Esophagus squamous epithelium (tissue), 4 donors: Measurements from ENCODE around the gene SGCD.

ENCODE experiments used
- POLR2A ChIP-seq, 4 donors: fragments of 450-650 bp; IDR thresholded peaks; one replicate each; pipeline ENCODE4 v1.6.1; 2017; ENCODE audit warnings: antibody characterized with exemption in 4 of 4, mild to moderate bottlenecking in 4 of 4, moderate library complexity in 3 of 4
- TF ChIP-seq, protein P1 (sequence below), 6 experiments: fragments of 450-650 bp in 4 of 6; fragments of 200-600 bp in 2 of 6; sonication (generic) in 2 of 6; IDR thresholded peaks; one replicate each; pipeline ENCODE4 v1.5.1; 2016 to 2019; ENCODE audit warnings: antibody characterized with exemption in 6 of 6, mild to moderate bottlenecking in 4 of 6, moderate library complexity in 4 of 6

DNA sequence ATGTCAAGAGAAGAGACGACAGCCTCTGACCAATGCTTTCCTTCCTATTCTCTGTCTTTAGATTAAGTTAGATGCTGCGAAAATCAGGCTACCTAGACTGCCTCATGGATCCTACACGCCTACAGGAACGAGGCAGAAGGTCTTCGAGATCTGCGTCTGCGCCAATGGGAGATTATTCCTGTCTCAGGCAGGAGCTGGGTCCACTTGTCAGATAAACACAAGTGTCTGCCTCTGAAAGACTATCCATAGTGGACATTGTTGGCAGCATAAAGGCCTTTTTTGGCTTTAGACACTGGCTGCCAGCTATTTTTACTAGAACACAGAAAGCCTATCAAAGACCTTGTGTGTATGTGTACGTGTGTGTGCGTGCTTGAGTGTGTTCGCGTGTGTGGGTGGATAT lies 432.2 kb downstream of the SGCD start:
- TF ChIP-seq, protein P1, sequence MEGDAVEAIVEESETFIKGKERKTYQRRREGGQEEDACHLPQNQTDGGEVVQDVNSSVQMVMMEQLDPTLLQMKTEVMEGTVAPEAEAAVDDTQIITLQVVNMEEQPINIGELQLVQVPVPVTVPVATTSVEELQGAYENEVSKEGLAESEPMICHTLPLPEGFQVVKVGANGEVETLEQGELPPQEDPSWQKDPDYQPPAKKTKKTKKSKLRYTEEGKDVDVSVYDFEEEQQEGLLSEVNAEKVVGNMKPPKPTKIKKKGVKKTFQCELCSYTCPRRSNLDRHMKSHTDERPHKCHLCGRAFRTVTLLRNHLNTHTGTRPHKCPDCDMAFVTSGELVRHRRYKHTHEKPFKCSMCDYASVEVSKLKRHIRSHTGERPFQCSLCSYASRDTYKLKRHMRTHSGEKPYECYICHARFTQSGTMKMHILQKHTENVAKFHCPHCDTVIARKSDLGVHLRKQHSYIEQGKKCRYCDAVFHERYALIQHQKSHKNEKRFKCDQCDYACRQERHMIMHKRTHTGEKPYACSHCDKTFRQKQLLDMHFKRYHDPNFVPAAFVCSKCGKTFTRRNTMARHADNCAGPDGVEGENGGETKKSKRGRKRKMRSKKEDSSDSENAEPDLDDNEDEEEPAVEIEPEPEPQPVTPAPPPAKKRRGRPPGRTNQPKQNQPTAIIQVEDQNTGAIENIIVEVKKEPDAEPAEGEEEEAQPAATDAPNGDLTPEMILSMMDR (IDR thresholded peaks at IDR 0.05): no peak
- TF ChIP-seq POLR2A (IDR thresholded peaks at IDR 0.05): no peak
